Measurements from ENCODE around the gene FBLN7.

The FBLN7 gene

GRCh38 chr2:112154246-112155117, 16.3 kb downstream of the FBLN7 start:
- in situ Hi-C loops (cut with MboI; ENCODE audit: low pct_unique_long_range_greater_than_20kb, low sequenced_read_pairs), result no loop called here
- DNase-seq, result no peak

DNA sequence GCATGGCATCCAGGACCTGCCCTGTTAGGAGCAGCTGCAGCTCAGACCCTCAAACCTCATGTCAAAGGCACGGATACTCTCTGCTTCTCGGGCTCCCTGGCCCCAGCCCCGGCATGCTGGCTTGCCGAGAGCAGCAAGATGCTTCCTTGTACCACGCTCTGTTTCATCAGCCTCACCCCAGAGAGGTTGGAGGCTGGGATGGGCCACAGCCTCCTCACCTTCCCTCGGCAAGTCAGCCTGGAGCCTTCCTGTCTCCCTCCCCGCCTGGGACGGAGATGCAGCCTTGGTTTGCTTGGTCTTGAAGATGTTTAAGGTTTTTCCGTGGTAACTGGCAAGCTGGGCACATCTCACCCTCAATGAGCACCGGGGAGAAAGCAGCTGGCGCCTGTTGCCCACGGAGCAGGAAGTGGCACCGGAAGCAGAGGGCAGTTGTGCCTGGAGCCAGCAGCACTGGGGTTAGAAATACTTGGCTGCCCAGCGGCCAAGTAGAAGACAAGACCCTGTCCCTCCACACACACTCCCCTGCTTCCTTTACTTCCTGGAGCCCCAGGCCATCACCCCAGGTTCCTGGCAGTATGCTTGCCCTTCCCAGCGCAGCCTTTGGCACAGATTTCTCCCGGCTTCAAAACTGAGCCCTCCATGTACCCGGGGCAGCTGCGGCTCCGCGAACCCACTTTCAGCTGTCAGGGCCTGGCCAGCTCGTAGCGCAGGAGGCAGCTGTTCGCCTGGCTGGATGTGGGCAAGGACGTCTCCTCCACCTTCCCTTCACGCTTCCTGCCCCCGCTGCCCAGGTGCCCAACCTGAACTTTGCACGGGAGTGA, 17.4 kb downstream of the FBLN7 start:
- in situ Hi-C loops (cut with MboI; ENCODE audit: low pct_unique_long_range_greater_than_20kb, low sequenced_read_pairs), result no loop called here
- DNase-seq, result peak; percentile 23

DNA sequence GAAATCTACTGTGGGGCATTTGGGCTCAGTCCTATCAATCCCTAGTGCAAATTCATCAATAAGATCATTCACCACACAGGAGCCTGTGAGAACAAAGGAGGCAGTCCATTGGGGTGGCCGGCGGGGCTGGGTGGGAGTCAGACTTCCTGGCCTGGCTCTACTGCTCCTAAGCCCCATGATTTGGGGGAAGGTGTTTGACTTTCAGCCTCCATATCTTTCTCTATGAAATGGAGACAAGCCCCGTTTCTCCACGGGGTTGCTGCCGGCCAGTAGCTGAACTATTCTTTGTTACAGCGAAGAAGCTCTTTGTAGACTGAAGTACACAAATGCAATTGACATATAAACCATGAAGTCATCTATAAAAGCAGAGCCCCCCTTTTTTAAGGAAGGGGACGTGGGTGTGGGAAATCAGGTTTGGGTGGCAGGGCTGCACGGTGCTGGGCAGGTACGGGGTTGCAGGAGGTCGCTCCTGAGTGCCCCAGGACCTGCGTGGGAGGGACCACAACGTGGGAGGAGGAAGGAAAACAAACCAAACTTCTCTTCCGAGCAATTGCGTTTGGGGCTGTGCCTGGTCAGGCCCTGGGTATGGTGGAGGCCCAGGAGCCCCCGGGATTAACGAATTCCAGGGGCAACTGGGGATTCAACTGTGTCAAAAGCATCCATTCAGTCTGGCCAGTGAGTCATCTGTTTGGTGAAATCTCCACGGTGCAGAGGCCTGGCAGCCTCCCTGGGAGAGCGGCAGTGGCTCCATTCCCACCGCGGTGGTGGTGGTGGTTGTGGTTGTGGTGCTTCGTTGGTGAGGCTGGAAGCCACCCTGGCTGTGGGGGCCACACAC, 18.2 kb downstream of the FBLN7 start:
- in situ Hi-C loops (cut with MboI; ENCODE audit: low pct_unique_long_range_greater_than_20kb, low sequenced_read_pairs), result no loop called here

DNA sequence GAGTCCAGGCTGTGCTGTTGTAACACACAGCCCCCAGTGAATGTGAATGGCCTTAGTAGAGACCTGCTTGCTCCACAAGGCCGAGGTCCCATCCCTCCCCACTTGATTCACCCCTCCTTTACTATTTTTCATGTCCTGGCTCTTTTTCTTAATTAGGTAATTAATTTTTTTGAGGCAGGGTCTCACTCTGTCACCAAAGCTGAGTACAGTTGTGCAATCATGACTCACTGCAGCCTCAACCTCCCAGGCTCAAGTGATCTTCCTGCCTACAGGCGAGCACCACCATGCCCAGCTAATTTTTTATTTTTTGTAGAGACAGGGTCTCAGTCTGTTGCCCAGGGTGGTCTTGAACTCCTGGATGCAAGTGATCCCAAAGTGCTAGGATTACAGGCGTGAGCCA, 19.3 kb downstream of the FBLN7 start:
- no peak for DNase-seq
- in situ Hi-C loops (cut with MboI; ENCODE audit: low pct_unique_long_range_greater_than_20kb, low sequenced_read_pairs), result no loop called here

More for the DNA sequence above, 18.2 kb downstream of the FBLN7 start:
- DNase-seq, result peak; percentile 28

DNA sequence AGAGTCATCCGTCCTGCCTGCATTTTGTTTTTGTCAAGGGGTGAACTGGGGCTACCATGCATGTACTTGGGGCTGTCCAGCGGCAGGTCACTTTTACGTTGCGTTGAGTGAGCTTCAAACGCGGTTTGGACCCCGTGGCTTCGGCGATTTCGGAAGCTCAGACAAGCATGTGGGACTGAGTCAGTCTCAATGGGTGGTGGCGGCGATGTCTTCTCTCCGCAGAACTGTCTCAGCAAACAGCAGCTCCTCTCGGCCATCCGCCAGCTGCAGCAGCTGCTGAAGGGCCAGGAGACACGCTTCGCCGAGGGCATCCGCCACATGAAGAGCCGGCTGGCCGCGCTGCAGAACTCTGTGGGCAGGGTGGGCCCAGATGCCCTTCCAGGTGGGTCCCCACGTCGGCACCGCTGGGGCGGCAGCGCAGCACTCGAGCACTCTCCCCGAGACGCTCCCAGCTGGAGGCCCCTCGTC, 21.3 kb downstream of the FBLN7 start:
- in situ Hi-C loops (cut with MboI; ENCODE audit: low pct_unique_long_range_greater_than_20kb, low sequenced_read_pairs), result no loop called here
- DNase-seq, result no peak

GRCh38 chr2:112160283-112161250, 22.4 kb downstream of the FBLN7 start:
- in situ Hi-C loops (cut with MboI; ENCODE audit: low pct_unique_long_range_greater_than_20kb, low sequenced_read_pairs), result no loop called here
- no peak for DNase-seq

DNA sequence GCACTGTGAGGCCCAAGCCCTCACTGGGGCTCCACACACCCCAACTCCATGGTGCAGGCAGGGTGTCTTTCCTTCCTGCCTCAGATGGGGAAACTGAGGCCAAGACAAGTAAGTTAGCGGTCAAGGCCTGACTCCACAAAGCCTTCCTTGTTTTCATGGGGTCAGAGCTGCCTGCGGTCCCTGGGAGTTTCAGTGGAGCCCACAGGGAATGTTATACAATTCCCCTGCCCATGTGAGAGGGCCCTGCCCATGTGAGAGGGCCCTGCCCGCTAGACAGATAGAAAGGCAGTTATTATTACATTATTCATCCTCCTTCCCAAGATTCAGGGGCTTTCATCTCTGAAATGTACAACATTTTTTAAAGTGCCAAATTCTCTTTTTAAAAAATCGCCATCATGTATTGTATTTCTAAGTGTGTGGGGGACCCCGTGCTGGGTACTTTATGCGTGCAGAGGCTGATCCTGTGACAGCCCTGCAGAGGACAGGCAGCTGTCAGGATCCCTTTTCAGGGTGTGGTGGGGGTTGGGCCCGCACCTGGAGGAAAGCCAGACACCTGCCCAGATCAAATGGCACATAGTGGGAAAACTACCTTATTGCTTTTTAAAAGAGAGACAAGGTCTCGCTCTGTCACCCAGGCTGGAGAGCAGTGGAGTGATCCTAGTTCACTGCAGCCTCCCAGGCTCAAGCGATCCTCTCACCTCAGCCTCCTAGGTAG, 23.4 kb downstream of the FBLN7 start:
- in situ Hi-C loops (cut with MboI; ENCODE audit: low pct_unique_long_range_greater_than_20kb, low sequenced_read_pairs), result no loop called here
- DNase-seq, result no peak

DNA sequence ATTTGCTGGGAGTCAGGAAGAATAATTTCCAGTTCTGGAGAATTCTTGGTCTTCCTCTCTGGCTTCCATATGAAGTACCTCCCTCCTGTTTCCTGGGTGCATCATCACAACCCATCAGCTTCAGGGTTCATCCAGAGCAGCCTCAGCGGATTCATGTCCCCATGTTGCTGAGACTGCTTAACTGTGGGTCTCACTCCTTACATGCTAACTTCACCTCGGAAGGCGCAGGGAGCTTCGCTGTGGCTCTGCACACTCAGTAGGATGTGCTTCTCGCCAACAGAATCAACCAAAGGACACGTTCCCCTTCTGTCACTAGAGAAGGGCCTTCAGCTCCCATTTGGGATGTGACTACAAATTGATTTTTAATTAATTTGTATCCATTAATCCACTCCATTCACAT, 24.2 kb downstream of the FBLN7 start:
- in situ Hi-C loops (cut with MboI; ENCODE audit: low pct_unique_long_range_greater_than_20kb, low sequenced_read_pairs), result no loop called here

GRCh38 chr2:112162956-112163355, 24.8 kb downstream of the FBLN7 start:
- in situ Hi-C loops (cut with MboI; ENCODE audit: low pct_unique_long_range_greater_than_20kb, low sequenced_read_pairs), result no loop called here

More for the DNA sequence above, 24.2 kb downstream of the FBLN7 start:
- DNase-seq, result no peak

GRCh38 chr2:112163541-112163981, 25.4 kb downstream of the FBLN7 start:
- DNase-seq, result no peak
- in situ Hi-C loops (cut with MboI; ENCODE audit: low pct_unique_long_range_greater_than_20kb, low sequenced_read_pairs), result no loop called here

More at GRCh38 chr2:112162956-112163355, 24.8 kb downstream of the FBLN7 start:
- no peak for DNase-seq

DNA sequence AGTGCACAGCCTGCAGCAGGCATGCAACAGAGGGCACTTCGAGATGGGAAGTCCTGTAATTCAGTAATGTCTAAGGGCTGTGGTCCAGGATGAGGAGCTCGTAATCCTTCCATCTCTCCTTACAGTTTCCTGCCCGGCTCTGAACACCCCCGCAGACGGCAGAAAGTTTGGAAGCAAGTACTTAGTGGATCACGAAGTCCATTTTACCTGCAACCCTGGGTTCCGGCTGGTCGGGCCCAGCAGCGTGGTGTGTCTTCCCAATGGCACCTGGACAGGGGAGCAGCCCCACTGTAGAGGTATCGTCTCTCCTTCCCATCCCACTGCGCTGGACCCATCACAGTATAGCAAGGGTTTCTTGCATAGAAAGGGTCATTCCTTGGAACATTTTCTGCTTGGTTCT, 26.7 kb downstream of the FBLN7 start:
- in situ Hi-C loops (cut with MboI; ENCODE audit: low pct_unique_long_range_greater_than_20kb, low sequenced_read_pairs), result no loop called here
- DNase-seq, result no peak

DNA sequence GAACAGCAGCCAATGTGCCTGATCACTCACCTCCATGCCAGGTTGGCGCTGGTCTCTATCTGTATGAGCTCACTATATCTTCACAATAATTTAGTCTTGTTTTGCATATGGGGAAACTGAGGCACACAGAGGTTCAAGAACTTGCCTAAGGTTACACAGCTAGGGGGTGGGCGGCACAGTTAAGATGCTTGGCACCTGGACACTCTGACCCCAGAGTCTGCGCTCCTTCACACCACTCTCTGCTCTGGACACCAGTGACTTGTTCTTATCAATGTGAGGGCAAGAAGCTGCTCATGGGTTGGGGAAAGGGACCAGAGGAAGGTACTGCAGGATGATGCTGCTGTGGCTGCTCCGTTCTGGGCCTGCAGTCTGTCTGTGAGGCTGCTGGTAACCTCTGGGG, 27.1 kb downstream of the FBLN7 start:
- DNase-seq, result no peak
- in situ Hi-C loops (cut with MboI; ENCODE audit: low pct_unique_long_range_greater_than_20kb, low sequenced_read_pairs), result no loop called here

DNA sequence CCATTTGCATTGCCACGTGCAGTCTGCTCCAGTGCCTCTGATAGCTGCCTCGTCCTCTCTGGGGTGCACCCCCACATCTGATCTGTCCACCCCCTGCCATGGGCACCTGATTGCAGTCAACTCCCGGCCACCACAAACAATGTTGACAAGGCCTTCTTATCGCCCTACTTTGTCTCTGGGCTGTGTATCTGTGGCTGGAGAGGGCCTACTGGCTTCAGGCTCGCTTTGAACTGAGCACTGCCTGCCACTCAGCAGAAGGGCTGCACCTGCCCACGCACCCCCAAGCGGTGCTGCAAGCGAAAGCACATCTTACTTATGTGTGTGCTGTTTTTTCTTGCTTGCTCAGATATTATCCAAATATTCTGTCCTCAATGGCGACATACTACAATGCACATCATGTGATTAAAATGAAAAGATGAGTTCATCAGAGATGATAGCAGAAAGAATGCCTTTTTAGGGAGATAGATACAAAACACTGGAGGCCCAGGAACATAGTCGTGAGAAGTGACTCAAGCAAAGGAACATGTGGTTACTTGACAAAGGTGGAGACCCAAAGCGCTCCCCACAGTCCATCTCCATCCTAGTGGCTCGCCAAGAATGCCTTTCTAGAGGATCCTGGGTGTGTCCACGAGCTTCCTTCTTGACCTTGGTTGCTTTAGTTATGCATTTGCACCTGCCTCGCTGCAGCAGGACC, 28.8 kb downstream of the FBLN7 start:
- no peak for DNase-seq
- in situ Hi-C loops (cut with MboI; ENCODE audit: low pct_unique_long_range_greater_than_20kb, low sequenced_read_pairs), result no loop called here

- no peak for DNase-seq
Measured at GRCh38 chr2:112168422-112169124, 30.4 kb downstream of the FBLN7 start.

DNA sequence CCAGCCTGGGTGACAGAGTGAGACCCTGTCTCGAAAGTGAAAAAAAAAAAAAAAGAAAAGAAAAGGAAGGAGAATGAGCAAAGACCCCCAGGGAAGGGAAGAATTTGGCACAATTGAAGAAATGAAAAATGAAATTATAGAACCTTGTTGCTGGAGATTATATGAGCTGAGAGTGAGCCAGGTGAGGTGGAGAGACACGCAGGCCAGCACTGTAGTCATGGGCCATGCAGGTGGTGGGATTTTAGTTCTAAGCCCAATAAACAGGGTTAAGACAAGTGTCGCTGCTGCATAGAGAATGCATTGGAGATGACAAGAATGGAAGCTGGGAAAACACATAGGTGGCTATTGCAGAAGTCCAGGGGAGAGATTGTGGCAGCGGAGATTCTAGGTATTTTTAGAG, 32.3 kb downstream of the FBLN7 start:
- in situ Hi-C loops (cut with MboI; ENCODE audit: low pct_unique_long_range_greater_than_20kb, low sequenced_read_pairs), result no loop called here
- no peak for DNase-seq

More at GRCh38 chr2:112168422-112169124, 30.4 kb downstream of the FBLN7 start:
- in situ Hi-C loops (cut with MboI; ENCODE audit: low pct_unique_long_range_greater_than_20kb, low sequenced_read_pairs), result no loop called here

DNA sequence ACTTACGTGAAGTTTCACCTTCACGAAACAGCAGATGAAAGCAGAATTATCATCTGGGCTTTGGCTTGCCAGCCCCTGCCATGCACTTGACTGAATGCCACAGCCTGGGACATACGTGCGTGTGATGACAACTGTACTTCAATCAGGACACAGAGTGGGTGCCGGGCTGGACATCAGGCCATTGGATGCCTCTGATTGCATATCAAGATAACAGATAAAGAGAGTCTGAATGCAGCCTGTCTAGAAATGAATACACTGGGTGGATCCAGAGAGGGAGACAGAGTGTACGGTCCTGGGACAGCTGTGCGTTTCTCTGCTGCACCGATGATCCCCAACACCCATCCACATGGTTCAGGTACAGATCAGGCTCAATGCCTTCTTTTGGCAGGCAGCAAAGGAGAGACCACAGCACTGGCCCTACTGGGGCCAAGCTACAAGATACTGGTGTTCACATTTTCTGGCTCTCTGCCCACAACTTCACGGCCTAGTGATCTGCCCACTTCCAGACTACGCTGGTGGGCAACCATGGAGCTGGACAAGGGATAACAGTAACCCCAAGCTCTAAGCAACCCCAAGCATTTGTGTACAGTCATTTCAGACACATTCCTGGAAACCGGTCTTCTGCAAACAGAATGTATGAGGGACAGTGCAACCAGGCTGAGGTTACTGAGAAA, 35.6 kb downstream of the FBLN7 start:
- DNase-seq, result no peak
- in situ Hi-C loops (cut with MboI; ENCODE audit: low pct_unique_long_range_greater_than_20kb, low sequenced_read_pairs), result no loop called here

All from KBM-7 (cell line).